MM.1S (cell line): ENCODE measurements around the gene VCL.

Experiments
- DNase-seq: peaks from one replicate; pipeline ENCODE4 v3.0.0-alpha.2; 2015
- H2AFZ ChIP-seq: fragments of 300-600 bp; sonication (generic); 2 replicates; pipeline ENCODE4 v1.6.0; 2016; ENCODE audit warnings: antibody characterized with exemption, low read length
- H3F3A ChIP-seq: fragments of 300-600 bp; sonication (generic); 2 replicates; pipeline ENCODE4 v1.6.1; 2016; ENCODE audit warnings: mild to moderate bottlenecking, antibody characterized with exemption, low read length, moderate library complexity, mixed read lengths; ENCODE audit not compliant: insufficient read depth
- H3K27ac ChIP-seq: fragments of 300-600 bp; sonication (generic); 2 replicates; pipeline ENCODE4 v1.5.1; 2016; ENCODE audit warnings: mild to moderate bottlenecking, low read length
- H3K27me3 ChIP-seq: fragments of 300-600 bp; sonication (generic); replicated peaks from 2 replicates; pipeline ENCODE4 v1.6.0; 2016; ENCODE audit warnings: low read length; ENCODE audit not compliant: insufficient read depth
- H3K36me3 ChIP-seq: fragments of 300-600 bp; sonication (generic); replicated peaks from 2 replicates; pipeline ENCODE4 v1.6.1; 2016; ENCODE audit warnings: mild to moderate bottlenecking, low read length, mixed read lengths; ENCODE audit not compliant: insufficient read depth
- H3K4me1 ChIP-seq: fragments of 300-600 bp; sonication (generic); 2 replicates; pipeline ENCODE4 v1.6.1; 2016; ENCODE audit warnings: low read length, mixed read lengths
- H3K4me2 ChIP-seq: fragments of 300-600 bp; sonication (generic); 2 replicates; pipeline ENCODE4 v1.6.0; 2016; ENCODE audit warnings: low read depth, low read length
- H3K4me3 ChIP-seq: fragments of 300-600 bp; sonication (generic); 2 replicates; pipeline ENCODE4 v1.5.1; 2016; ENCODE audit warnings: low read length, mixed read lengths
- H3K79me2 ChIP-seq: fragments of 300-600 bp; sonication (generic); 2 replicates; pipeline ENCODE4 v1.6.1; 2016; ENCODE audit warnings: mixed run types, low read length, mixed read lengths
- H3K9ac ChIP-seq: fragments of 300-600 bp; sonication (generic); 2 replicates; pipeline ENCODE4 v1.6.1; 2016; ENCODE audit warnings: low read length, mixed read lengths
- H3K9me2 ChIP-seq: fragments of 300-600 bp; sonication (generic); replicated peaks from 2 replicates; pipeline ENCODE4 v1.6.1; 2016; ENCODE audit warnings: mild to moderate bottlenecking, low read length, mixed read lengths; ENCODE audit not compliant: insufficient read depth
- H3K9me3 ChIP-seq: fragments of 300-600 bp; sonication (generic); replicated peaks from 2 replicates; pipeline ENCODE4 v1.6.1; 2016; ENCODE audit warnings: mild to moderate bottlenecking, low read length, mixed read lengths; ENCODE audit not compliant: insufficient read depth
- H4K20me1 ChIP-seq: fragments of 300-600 bp; sonication (generic); 2 replicates; pipeline ENCODE4 v1.6.1; 2016; ENCODE audit warnings: mild to moderate bottlenecking, low read length, moderate library complexity, mixed read lengths; ENCODE audit not compliant: insufficient read depth
- EZH2 ChIP-seq: fragments of 300-600 bp; sonication (generic); optimal IDR thresholded peaks from 2 replicates; pipeline ENCODE3; 2017; ENCODE audit warnings: low read depth, mild to moderate bottlenecking, antibody characterized with exemption, low read length, mixed read lengths
- EZH2phosphoT487 ChIP-seq: fragments of 300-600 bp; sonication (generic); IDR thresholded peaks from 2 replicates; pipeline ENCODE4 v1.6.1; 2018; ENCODE audit warnings: antibody characterized with exemption, low read length
- TF ChIP-seq, protein P1 (sequence below): fragments of 300-600 bp; sonication (generic); IDR thresholded peaks from 2 replicates; pipeline ENCODE4 v1.5.1; 2016; ENCODE audit warnings: antibody characterized with exemption, low read length, mixed read lengths

The VCL gene

GRCh38 chr10:73967544-73967943 is 30.4 kb upstream of the VCL start:
- Histone ChIP-seq H3K4me2 (no peak overlapping the region), H3K4me1 (no peaks in the 10 kb centered on the region), H3K79me2 (no peaks in the 10 kb centered on the region), H4K20me1 (no peaks in the 10 kb centered on the region), H3K9me3 (no peaks in the 10 kb centered on the region), H3K27ac (no peak overlapping the region), H3F3A (no peaks in the 10 kb centered on the region), H3K4me3 (no peak overlapping the region), H3K9me2 (no peaks in the 10 kb centered on the region), H3K27me3 (no peaks in the 10 kb centered on the region), H3K36me3 (no peaks in the 10 kb centered on the region), H3K9ac (no peak overlapping the region), H2AFZ (no peak overlapping the region)
- TF ChIP-seq, protein P1, sequence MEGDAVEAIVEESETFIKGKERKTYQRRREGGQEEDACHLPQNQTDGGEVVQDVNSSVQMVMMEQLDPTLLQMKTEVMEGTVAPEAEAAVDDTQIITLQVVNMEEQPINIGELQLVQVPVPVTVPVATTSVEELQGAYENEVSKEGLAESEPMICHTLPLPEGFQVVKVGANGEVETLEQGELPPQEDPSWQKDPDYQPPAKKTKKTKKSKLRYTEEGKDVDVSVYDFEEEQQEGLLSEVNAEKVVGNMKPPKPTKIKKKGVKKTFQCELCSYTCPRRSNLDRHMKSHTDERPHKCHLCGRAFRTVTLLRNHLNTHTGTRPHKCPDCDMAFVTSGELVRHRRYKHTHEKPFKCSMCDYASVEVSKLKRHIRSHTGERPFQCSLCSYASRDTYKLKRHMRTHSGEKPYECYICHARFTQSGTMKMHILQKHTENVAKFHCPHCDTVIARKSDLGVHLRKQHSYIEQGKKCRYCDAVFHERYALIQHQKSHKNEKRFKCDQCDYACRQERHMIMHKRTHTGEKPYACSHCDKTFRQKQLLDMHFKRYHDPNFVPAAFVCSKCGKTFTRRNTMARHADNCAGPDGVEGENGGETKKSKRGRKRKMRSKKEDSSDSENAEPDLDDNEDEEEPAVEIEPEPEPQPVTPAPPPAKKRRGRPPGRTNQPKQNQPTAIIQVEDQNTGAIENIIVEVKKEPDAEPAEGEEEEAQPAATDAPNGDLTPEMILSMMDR, result no peak
- no peak for TF ChIP-seq EZH2phosphoT487
- no peak for TF ChIP-seq EZH2
- DNase-seq, result no peak

DNA sequence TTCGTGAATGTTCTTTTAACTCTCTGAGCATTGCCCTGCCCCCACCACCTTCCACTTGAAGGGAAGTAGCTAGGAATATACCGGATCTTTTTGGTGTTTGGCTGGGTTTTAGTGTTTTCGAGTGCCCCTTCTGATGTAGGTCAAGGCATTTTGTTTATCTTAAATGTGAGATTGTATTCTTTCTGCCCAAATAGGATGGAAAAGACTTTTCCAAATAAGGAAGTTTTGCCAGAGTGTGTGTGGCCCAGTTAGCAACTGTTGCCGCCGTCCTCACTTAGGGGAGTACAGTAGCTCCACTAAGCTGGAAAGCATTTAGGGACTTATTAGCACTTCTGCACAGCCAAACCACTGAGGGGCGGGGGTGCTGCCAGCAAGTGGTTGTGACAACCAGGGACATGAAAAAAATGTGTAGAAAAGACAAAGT is 29.8 kb upstream of the VCL start:
- TF ChIP-seq, protein P1, result no peak
- TF ChIP-seq EZH2 (no peak), EZH2phosphoT487 (no peak)
- Histone ChIP-seq H3K4me3 (no peak overlapping the region), H3K79me2 (no peaks in the 10 kb centered on the region), H4K20me1 (no peaks in the 10 kb centered on the region), H3K9ac (no peak overlapping the region), H3K4me2 (no peak overlapping the region), H3K27ac (no peak overlapping the region), H2AFZ (no peak overlapping the region), H3F3A (no peaks in the 10 kb centered on the region), H3K36me3 (no peaks in the 10 kb centered on the region), H3K9me2 (no peaks in the 10 kb centered on the region), H3K9me3 (no peaks in the 10 kb centered on the region), H3K27me3 (no peaks in the 10 kb centered on the region), H3K4me1 (no peaks in the 10 kb centered on the region)
- DNase-seq, result no peak

DNA sequence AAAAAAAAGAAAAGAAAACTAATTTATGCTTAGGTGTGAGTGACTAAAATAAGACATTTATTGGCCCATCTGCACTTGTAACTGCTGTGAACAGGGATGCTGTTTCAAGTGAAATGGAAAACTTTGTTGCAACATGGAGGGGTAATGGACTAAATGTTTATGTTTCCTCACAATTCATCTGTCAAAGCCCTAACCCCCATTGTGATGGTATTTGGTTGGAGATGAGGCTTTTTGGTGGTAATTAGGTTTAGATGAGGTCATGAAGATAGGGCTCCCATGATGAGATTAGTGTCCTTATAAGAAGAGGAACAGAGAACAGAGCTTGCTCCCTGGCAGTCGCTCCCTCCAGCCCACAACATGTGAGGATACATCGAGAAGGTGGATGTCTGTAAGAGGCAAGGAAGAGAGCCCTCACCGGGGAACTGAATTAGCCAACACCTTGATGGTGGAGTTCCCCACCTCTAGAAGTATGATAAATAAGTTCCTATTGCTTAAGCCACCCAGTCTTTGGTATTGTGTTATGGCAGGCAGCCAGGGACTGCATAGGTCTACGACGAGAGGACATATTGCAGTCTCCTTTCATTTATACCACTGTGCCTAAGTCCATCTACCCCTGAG is 28.6 kb upstream of the VCL start:
- Histone ChIP-seq H3K79me2 (no peaks in the 10 kb centered on the region), H3K27ac (no peak overlapping the region), H3K4me3 (no peak overlapping the region)

More for the DNA sequence above, 28.6 kb upstream of the VCL start:
- Histone ChIP-seq H3K9me3 (no peaks in the 10 kb centered on the region), H4K20me1 (no peaks in the 10 kb centered on the region), H2AFZ (no peak overlapping the region), H3K27me3 (0 out of 2 replicates have a peak, but pooled peaks cover 5% of the 10 kb centered on the region), H3K36me3 (no peaks in the 10 kb centered on the region), H3F3A (no peaks in the 10 kb centered on the region; the same call in 1 of the 2 replicates), H3K4me1 (peaks cover 3% of the 10 kb centered on the region; the same call in 1 of the 2 replicates), H3K4me2 (no peak overlapping the region), H3K9me2 (no peaks in the 10 kb centered on the region), H3K9ac (no peak overlapping the region)
- TF ChIP-seq EZH2 (no peak), EZH2phosphoT487 (no peak)
- TF ChIP-seq, protein P1, result no peak
- no peak for DNase-seq
